ENCODE measurements around the gene SMURF1.

DNA sequence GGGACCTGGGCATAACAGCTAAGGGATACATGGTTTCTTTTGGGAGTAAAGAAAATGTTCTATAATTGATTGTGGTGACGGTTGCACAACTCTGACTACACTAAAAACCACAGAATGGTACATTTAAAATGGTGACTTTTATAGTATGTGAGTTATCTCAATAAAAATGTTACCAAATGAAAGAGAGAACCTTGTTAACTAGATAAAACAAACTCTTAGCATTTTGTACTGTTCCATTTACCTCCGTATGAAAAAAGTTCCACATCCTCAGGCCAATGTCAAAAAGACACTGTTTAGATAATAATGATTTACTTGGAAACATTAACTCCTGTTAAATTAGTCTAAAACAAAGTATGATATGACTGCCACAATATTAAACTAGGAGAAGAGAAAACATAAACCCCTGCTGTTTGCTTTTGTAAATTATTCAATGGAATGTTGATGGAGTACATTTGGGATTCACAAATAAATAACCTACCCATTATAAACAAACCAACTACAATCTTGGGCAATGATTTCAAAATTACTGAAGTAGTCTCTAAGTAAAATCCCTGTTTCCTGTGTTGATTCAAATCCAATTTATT, 60.7 kb downstream of the SMURF1 start:
- no peak for TF ChIP-seq JUND (IDR thresholded peaks at IDR 0.05)
- TF ChIP-seq, protein P1, sequence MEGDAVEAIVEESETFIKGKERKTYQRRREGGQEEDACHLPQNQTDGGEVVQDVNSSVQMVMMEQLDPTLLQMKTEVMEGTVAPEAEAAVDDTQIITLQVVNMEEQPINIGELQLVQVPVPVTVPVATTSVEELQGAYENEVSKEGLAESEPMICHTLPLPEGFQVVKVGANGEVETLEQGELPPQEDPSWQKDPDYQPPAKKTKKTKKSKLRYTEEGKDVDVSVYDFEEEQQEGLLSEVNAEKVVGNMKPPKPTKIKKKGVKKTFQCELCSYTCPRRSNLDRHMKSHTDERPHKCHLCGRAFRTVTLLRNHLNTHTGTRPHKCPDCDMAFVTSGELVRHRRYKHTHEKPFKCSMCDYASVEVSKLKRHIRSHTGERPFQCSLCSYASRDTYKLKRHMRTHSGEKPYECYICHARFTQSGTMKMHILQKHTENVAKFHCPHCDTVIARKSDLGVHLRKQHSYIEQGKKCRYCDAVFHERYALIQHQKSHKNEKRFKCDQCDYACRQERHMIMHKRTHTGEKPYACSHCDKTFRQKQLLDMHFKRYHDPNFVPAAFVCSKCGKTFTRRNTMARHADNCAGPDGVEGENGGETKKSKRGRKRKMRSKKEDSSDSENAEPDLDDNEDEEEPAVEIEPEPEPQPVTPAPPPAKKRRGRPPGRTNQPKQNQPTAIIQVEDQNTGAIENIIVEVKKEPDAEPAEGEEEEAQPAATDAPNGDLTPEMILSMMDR (IDR thresholded peaks at IDR 0.05; ENCODE audit: low read depth, low read length, missing input control): no peak
